ENCODE data around the gene SLC16A7.

DNA sequence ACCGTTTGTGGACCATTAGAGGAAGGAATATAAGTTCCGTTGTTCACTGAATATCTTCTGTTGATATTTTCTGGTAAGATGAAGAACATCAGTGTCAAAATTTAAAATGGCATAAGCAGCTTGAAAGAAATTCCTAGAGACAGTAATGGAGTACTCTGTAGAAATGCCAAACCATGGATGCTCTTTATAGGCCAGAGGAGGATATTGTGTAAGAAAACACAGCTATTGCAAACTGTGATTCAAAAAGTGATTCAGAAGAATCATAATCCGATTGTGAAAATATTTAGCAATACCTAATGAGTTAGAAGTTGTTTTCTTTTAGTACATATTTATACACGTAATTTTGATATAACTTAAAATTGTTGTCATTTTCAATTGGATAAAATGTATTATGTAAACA is 102.8 kb downstream of the SLC16A7 start:
- TF ChIP-seq, protein P1, sequence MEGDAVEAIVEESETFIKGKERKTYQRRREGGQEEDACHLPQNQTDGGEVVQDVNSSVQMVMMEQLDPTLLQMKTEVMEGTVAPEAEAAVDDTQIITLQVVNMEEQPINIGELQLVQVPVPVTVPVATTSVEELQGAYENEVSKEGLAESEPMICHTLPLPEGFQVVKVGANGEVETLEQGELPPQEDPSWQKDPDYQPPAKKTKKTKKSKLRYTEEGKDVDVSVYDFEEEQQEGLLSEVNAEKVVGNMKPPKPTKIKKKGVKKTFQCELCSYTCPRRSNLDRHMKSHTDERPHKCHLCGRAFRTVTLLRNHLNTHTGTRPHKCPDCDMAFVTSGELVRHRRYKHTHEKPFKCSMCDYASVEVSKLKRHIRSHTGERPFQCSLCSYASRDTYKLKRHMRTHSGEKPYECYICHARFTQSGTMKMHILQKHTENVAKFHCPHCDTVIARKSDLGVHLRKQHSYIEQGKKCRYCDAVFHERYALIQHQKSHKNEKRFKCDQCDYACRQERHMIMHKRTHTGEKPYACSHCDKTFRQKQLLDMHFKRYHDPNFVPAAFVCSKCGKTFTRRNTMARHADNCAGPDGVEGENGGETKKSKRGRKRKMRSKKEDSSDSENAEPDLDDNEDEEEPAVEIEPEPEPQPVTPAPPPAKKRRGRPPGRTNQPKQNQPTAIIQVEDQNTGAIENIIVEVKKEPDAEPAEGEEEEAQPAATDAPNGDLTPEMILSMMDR (IDR thresholded peaks at IDR 0.05), result no peak
- TF ChIP-seq POLR2A (IDR thresholded peaks at IDR 0.05), result no peak
